Lower leg skin (tissue), 3 donors: ENCODE results near the gene CIPC.

Experiments
- CTCF ChIP-seq, 3 donors: fragments of 450-650 bp; IDR thresholded peaks; one replicate each; pipeline ENCODE4 v1.5.1; 2016; ENCODE audit warnings: antibody characterized with exemption in 3 of 3, mild to moderate bottlenecking in 3 of 3, moderate library complexity in 2 of 3
- POLR2A ChIP-seq, 2 donors: fragments of 450-650 bp; IDR thresholded peaks; one replicate each; pipeline ENCODE4 v1.6.1; 2016 to 2017; ENCODE audit warnings: antibody characterized with exemption in 2 of 2, mild to moderate bottlenecking in 1 of 2, moderate library complexity in 1 of 2

GRCh38 chr14:77114609-77115008 lies 16.6 kb downstream of the CIPC start:
- TF ChIP-seq CTCF (IDR thresholded peaks at IDR 0.05) = no peak
- no peak for TF ChIP-seq POLR2A (IDR thresholded peaks at IDR 0.05)
